D721Med (cell line): ENCODE data around the gene CEBPG.

ENCODE experiments used
- DNase-seq: peaks from one replicate; pipeline ENCODE4 v3.0.0; 2011; ENCODE audit warnings: low spot score; ENCODE audit not compliant: insufficient read length
- FAIRE-seq: peaks from 2 replicates; lab custom pipeline; 2011; peaks lifted over from hg19 to GRCh38; lab: Jason Lieb, UNC
- CTCF ChIP-seq: IDR thresholded peaks from 2 replicates; pipeline ENCODE4 v1.5.1; 2012; ENCODE audit warnings: mild to moderate bottlenecking, control low read depth; ENCODE audit not compliant: insufficient read depth; ENCODE audit errors: missing control alignments

The CEBPG gene

DNA sequence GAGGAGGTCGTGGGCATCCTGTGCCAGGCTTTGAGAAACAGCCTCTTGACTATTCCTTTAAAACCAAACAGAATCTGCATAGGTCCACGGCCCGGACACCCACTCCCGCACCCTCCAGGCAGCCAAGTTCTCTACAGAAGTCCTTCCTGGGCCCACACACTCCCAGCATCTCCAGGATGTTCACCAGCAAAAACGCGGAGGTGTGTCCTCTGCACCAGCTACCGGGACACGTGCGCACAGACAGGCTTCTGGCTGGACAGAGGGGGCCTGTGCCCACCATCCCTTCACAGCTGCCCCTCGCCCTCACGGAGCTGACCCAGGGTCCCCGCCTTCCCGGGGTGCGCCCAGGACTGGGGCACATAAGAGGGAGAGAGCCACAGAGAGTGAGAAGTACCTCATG lies 44.2 kb downstream of the CEBPG start:
- no peak for TF ChIP-seq CTCF
- DNase-seq, result no peak
- FAIRE-seq, result no peak

DNA sequence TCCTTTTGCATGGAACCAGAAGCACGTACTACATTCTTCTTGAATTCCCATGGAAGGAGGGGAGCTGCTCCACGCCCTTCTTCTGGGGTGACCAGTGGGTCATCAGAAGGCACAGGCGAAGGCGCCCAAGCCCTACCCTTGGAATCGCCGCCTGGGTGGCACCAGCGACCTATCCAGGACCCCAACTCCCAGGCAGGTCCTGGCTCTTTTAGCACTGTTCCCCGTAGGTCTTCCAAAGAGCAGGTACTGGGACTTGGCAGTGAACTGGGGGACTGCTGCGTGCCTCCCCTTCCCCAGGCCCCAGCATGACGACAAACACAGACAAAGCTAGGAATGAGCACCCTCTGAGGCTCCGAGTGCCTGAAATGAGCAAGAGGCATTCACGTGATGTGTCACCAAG lies 45.0 kb downstream of the CEBPG start:
- DNase-seq (no peak), FAIRE-seq (no peak)
- TF ChIP-seq CTCF, result no peak

GRCh38 chr19:33418871-33419787 lies 45.6 kb downstream of the CEBPG start:
- no peak for FAIRE-seq
- DNase-seq, result no peak
- no peak for TF ChIP-seq CTCF

GRCh38 chr19:33419788-33420130 lies 46.2 kb downstream of the CEBPG start:
- DNase-seq, result no peak
- no peak for FAIRE-seq
- TF ChIP-seq CTCF, result no peak

GRCh38 chr19:33420821-33421220 lies 47.3 kb downstream of the CEBPG start:
- no peak for FAIRE-seq
- no peak for TF ChIP-seq CTCF

DNA sequence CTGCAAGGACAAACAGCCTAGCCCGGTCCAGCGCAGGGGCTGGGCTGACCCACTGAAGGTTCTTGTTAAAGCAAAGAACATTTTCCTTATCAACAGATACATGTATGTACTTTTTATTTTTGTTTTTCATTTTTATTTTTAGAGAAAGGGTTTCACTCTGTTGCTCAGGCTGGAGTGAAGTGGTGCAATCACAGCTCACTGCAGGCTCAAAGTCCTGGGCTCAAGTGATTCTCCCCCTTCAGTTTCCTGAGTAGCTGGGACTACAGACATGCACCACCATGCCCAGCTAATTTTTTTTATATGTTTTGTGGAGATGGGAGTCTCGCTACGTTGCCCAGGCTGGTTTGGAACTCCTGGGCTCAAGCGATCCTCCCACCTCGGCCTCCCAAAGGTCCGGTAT lies 47.9 kb downstream of the CEBPG start:
- no peak for TF ChIP-seq CTCF
- DNase-seq, result no peak
- no peak for FAIRE-seq

More at GRCh38 chr19:33420821-33421220, 47.3 kb downstream of the CEBPG start:
- DNase-seq, result no peak
